LNCAP (cell line): ENCODE data around the gene AKR7A2.

Experiments used
- TF ChIP-seq, protein P1 (sequence below): fragments of 450-650 bp; IDR thresholded peaks from 2 replicates; pipeline ENCODE4 v1.5.1; 2017; ENCODE audit warnings: mild to moderate bottlenecking

The AKR7A2 gene

DNA sequence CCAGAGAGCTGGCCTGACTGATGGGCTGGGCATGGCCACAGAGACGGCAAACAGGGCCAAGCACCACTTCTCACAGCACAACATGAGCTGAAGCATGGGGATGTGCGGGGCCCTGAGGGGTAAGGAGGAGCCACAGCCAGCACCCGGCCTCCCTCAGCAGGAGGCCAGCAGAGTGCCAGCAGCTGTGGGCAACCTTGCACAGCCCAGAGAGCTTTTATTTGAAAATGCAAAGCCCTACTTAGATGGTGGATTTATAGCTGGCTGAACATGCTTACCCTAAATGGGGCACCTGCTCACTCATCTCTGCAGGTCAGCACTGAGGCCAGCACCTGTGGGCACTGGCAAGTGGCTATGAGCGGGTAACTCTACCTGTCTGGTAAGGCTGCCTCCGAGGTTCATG is 44.3 kb upstream of the AKR7A2 start:
- TF ChIP-seq, protein P1, sequence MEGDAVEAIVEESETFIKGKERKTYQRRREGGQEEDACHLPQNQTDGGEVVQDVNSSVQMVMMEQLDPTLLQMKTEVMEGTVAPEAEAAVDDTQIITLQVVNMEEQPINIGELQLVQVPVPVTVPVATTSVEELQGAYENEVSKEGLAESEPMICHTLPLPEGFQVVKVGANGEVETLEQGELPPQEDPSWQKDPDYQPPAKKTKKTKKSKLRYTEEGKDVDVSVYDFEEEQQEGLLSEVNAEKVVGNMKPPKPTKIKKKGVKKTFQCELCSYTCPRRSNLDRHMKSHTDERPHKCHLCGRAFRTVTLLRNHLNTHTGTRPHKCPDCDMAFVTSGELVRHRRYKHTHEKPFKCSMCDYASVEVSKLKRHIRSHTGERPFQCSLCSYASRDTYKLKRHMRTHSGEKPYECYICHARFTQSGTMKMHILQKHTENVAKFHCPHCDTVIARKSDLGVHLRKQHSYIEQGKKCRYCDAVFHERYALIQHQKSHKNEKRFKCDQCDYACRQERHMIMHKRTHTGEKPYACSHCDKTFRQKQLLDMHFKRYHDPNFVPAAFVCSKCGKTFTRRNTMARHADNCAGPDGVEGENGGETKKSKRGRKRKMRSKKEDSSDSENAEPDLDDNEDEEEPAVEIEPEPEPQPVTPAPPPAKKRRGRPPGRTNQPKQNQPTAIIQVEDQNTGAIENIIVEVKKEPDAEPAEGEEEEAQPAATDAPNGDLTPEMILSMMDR, result no peak

DNA sequence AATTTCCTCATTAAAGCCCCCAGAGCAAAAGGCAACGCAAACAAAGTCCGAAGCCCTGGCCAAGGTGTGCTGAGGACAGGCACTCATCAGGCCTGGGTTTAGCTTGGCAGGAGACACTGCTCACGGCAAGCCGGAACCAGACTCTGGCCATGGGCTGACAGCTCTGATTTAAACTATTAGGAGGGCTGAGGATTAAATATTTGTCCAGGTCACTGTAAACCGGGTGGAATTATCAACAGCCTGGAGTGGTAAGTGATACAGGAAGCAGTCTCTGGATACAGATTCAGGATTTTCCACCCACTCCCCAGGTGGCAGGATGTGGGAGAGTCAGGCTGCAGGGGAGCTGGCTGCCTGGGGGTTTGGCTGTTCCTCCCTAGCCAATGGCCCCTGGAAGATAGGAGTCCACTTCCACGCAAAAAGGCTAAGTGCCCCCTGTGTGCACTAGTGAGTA is 42.6 kb upstream of the AKR7A2 start:
- TF ChIP-seq, protein P1, result no peak

DNA sequence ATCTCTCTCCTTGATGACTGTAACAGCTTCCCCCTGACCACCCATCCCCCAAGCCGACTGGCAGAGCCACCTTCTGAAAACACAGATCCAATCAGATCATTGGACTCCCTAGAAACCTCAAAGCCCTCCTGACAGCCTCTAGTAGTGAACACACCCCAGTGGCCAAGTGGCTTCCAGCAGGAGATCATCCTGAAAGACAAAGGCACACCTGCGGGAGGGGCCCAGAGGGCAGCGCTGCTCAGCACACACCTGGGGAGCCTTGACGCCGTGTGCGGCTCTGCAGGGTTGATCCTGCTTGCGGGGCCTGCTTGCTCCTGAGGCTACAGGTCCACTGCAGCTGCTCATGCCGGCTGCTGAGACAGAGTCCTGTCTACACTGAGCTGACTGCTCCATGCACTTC is 41.7 kb upstream of the AKR7A2 start:
- TF ChIP-seq, protein P1, result no peak

DNA sequence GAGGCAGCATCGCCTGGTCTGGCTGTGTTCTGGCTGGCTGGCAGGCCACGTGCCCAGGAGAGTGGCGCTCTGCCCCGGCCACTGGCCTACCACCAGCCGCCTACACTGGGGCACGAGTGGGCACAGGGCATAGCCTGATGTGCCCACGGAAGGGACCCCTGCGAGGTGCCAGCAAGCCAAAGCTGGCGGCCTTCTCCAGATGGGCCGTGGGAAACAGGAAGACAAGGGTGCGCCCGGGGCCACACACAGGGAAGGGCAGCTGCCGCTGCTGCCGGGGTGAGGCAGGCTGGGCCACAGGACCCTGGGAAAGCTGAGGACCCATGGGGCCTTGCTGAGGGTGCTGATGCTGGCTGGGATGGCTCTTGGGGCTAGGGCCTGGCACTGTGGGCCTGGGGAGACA is 40.9 kb upstream of the AKR7A2 start:
- TF ChIP-seq, protein P1, result no peak

DNA sequence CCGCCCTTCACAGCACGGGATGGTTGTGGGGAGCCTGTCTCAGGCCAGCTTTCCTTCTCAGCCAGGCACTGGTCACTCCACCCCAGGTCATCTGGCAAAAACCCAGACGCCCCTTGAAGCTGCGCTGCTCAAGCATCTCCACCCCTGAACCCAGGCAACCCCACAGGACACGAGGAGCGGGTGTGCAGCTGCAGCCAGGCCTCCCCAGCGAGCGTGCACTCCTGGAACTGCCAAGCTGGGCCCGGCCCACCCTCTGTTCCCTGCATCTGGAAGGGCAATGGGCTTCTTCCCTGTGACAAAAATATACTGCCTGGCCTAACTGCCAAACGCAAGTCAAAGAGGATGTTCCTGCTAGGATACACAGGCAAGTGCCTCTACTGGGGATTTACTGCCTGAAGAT is 39.9 kb upstream of the AKR7A2 start:
- TF ChIP-seq, protein P1, result no peak

DNA sequence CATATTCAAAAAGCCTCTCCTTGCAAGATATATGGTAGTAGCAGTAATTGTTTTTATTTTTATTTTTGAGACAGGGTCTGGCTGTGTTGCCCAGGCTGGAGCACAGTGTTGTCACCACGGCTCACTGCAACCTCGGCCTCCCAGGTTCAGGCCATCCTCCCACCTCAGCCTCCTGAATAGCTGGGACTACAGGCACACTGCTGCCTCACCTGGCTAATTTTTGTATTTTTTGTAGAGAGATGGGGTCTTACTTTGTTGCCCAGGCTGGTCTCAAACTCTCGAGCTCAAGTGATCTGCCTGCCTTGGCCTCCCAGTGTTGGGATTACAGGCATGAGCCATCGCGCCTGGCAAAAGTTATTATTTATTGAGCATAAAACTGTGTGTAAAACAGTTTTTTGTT is 38.6 kb upstream of the AKR7A2 start:
- TF ChIP-seq, protein P1, result no peak

DNA sequence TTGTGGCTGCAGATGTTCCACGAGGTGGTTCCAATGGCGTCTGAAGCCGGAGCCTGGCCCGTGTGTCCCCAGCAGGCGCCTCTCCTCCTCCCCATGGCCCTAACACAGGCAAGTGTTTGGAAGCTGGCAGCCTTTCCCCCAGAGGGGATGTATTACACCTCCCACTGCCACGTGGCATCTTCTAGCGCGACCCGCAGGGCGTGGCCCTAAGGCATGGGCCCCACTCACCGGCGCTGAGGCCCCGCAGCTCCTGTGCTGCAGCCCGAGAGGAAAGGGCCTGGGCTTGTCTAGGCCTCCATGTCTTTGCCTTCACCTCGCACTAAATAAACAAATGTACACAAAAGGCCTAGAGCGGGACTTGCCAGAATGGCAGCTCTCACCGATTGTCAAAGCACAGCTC is 38.1 kb upstream of the AKR7A2 start:
- TF ChIP-seq, protein P1, result no peak
